SH-SY5Y (cell line): Measurements from ENCODE around the gene CRTC3.

ENCODE experiments used
- GATA2 ChIP-seq: IDR thresholded peaks from 2 replicates; pipeline ENCODE4 v1.6.1; 2011; ENCODE audit warnings: mild to moderate bottlenecking, low read depth, low read length
- GATA3 ChIP-seq: IDR thresholded peaks from 2 replicates; pipeline ENCODE4 v1.6.1; 2011; ENCODE audit warnings: low read depth, mild to moderate bottlenecking, low read length, moderate library complexity

DNA sequence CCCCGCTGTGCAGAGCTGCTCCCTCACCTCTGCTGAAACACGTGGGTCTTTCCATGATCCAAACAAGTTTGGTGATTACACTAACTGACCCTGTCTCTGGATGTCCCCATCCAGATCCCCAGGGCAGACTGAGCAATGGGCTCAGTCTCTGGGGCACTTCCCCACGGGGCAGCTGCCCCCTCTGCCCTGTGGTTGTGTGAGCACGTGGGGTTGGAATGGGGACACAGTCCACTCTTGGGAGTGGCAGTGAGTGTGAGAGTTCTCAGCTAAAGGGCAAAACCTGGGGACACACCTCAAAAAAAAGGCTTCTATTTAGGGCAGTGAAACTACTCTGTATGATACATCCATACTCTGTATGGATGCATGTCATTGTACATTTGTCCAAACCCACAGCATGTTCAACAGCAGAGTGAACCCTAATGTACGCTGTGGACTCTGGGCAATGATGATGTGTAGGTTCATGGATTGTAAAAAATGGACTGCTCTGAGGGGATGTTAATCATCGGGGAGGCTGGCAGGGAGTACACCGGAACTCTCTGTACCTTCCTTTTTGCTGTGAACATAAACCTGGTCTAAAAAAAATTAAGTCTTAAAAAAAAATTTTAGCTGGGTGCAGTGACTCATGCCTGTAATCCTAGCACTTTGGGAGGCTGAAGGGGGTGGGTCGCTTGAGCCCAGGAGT lies 137.5 kb downstream of the CRTC3 start:
- TF ChIP-seq GATA2: no peak
- no peak for TF ChIP-seq GATA3
